Right renal cortex interstitium (tissue), 3 donors: ENCODE results near the gene ZNF429. TPM values are rescaled to one million over a fixed set of nuclear protein-coding genes. Genes with fewer than 3 reads are reported as not detected.
"Not testable (repeated sequence)": the region's sequence is repeated elsewhere in the genome, so short reads cannot be mapped to it uniquely, and the experiment has no call there.

Experiments used
- DNase-seq, 3 donors: peaks; one replicate each; pipeline ENCODE4 v3.0.0-alpha.2; 2013; ENCODE audit warnings: low read depth in 3 of 3, low spot score in 2 of 3
- polyA plus RNA-seq, 3 donors: library from polyadenylated mRNA; unstranded; fragments of 120-200 nt; gene quantifications; one replicate each; pipeline ENCODE4 v1.2.1, GENCODE V29; 2013; ENCODE audit not compliant: insufficient read length in 3 of 3

ZNF429 gene
- 10 to 100 TPM; 23.4 to 27.1 (median 25.5) TPM for polyA plus RNA-seq

DNA sequence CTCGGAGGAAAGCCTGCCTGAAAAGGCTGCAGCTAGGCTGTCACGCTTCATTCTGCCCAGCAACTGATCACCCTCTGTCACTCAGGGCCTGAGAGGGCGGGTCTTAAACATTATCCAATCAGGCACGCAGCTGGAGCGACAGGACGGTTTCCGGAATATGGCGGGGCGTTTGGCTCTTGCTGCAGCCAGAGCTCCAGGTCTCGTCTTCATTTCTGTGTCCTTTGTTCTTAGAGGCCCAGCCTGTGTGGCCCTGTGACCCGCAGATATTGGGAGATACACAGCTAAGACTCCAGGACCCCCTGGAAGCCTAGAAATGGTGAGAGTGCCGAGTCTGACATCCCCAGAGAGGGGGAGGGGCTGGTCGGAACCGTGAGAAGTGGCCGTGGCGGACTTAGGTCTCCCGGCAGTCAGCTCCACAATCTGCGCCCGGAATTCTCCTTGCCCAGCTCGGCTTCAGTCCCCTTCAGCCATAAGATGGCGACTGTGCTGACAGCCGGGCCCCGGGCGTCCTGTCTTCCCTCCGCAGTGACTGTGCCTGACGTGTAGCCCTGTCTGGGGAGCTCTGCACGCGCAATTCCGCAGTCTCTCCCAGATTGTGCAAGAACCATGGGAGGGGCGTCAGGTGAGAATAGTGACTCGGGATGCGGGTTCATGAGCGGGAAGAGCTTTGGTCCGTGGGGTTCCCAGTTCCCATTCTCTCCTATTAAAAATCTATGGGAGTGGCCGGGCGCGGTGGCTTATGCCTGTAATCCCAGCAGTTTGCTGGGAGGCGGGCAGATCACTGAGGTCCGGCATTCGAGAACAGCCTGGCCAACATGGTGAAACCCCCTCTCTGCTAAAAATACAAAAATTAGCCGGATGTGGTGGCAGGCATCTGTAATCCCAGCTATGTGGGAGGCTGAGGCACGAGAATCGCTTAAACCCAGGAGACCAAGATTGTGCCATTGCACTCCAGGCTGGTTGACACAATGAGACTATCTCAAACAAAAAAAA lies at the start of gene ZNF429:
Gene ZNF429, plus strand, starts transcription at position 144 of the 993 bp plus-strand sequence. Its CDS starts 170 bp downstream, at position 314.
- DNase-seq = peak; percentile 88 to 92 (median 89)

DNA sequence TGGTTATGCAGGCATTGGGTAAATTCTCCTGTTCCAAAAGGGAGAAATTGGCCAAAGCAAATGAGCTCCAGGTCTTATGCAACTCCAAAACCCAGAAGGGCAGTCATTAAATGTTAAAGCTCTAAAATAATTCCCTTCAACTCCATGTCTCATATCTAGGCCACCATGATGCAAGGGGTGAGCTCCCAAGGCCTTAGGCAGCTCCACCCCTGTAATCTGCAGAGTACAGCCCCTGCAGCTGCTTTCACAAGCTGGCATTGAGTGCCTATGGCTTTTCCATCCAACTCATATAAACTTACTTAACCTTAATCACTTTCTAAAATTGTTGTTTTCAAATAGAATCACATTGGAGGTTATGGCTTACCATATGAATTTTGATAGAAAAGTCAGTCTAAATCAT lies 44.7 kb upstream of the ZNF429 start:
- no peak for DNase-seq

DNA sequence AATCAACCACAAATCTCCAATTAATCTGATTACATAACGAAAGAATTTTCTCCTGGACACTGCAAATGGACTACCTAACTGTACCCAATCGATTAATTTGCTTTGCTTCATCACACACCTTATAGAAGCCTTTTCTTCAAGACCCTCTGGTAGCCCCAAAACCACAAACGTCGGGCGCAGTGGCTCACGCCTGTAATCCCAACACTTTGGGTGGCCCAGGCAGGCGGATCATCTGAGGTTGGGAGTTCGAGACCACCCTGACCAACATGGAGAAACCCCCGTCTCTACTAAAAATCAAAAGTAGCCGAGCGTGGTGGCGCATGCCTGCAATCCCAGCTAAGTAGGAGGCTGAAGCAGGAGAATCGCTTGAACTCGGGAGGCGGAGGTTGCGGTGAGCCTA lies 42.9 kb upstream of the ZNF429 start:
- DNase-seq = no peak

DNA sequence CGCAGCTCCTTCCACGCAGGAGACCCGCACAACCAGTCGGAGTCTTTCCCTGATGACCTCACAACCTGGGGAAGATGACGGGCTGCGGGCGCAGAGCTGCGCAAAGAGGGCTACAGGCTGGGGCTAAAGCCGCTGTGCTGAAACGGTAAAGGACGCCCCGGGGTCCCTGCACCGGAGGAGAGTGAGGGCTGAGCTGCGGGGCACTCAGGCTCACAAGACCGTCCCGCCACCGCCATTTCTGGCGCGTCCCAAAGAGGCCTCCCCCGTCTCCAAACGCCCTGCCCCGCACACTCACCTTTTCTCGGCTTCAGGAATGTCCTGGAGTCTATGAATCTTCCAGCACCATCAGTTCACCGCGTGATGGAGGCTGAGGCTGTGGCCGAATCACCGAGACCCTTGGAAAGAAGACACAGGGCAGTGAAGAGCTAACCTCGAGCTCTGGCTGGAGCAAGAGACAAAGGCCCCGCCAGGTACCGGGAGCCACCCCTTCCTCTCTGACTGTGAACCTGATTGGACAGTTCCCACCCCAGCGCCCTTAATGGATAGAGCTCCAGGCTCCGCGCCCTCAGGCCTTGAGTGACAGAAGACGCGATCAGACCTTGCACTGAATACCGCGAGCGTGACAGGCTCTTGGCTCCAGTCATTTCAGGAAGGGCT lies 41.8 kb upstream of the ZNF429 start:
- peak in 2 of 3 donors; percentile 73 to 74 for DNase-seq

DNA sequence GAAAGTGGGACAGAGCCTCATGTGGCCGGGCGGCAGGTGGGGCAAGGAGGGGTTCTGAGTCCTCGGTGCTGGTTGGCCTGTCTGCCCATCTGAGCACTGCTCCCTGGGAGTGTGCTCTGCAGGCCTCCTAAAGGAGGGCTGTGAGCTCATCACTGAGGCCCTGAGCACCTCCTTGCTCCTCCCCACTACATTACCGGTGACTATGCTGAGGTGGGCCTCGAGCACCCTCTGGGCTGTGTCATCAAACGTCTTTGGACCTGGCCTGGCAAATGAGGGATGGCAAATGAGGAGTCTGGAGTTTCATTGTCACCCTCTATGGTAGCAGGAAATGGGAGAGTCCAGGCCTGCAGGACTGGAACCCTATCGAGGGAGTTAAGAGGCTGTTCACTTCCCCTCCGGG lies 38.8 kb upstream of the ZNF429 start:
- no peak for DNase-seq

DNA sequence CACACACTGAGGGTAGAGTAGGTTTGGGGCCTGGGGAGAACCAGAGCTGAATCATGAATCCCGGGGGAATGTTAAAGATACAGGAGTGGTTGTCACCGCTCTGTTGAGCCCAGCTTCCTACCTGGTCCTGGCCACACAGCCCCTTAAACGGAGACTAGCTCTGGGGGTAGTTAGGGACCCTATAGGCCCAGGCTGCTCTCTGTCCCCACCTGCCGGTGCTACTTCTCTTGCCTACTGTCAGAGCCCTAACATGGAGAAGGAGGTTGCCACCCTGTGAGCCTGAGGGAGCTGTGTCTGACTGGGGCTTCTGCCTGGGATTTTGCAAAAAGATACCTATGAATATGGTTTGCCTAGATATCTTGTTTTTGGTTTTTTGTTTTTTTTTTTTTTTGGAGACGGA lies 36.6 kb upstream of the ZNF429 start:
- no peak for DNase-seq

DNA sequence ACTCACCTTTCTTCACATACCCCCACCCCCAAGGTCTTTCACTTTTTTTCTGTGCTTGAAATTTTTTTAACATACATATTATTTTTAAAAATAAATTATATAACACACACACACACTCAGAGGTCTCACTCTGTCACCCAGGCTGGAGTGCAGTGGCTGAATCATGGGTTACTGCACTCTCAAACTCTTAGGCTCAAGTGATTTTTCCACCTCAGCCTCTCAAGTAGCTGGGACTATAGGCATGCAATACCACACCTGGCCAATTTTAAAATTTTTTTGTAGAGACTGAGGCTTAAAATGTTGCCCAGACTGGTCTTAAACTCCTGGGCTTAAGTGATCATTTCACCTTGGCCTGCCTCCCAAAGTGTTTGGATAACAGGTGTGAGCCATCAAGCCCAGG lies 32.9 kb upstream of the ZNF429 start:
- DNase-seq = no peak

DNA sequence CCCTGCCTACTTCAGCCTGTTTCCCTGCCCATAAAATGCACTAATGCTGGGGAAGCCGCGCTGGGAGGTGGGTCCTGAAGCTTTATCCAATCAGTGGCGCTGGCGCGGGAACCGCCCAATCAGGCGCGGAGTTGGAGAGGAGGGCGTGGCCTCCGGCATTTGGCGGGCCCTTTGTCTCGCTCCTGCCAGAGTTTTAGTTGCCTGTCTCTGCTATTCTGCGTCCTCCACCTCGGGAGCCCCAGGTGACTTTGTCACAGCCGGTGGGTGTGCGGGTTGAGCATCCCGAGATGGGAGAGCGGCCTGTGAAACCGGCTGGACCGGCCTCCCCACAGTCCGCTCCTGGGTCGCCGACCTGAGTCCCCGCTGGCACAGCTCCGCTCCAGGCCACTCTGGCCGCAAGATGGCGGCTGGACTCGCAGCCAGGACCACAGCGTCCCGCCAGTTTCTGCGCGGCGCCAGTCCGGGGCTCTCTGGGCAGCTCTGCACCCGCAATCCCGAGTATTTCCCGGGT lies 30.7 kb upstream of the ZNF429 start:
- DNase-seq = peak; percentile 82 to 83 (median 83)

DNA sequence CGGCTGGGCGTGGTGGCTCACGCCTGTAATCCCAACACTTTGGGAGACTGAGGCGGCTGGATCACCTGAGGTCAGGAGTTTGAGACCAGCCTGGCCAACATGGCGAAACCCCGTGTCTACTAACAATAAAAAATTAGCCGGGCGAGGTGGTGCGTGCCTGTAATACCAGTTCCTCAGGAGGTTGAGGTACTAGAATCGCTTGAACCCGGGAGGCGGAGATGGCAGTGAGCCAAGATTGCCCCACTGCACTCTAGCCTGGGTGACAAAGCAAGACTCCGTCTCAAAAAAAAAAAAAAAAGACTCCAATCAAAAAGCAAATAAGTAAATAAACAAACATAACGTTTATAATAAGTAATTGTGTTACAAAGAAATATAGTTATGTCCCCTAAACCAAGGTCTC lies 23.0 kb upstream of the ZNF429 start:
- DNase-seq = not testable (repeated sequence)

DNA sequence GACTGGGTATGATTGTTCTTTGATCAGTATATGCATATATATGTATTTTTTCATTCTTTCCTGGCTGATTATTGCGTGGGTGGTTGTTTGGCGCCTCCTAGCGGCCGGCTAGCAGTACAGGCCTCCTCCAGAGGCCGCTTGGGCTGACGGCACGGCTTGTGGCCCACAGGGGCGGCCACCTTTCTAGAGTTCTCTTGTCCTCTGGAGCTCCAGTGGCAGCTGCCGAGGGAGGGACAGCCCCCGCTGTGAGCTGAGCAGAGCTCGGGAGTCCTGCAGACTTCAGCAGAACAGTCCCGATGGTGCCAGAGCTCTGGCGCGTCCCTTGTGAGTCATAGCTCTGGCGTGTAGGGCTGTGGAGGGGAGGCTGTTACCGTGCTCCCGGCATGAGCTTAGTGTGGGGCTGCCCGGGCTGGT lies 22.5 kb upstream of the ZNF429 start:
- DNase-seq = no peak

DNA sequence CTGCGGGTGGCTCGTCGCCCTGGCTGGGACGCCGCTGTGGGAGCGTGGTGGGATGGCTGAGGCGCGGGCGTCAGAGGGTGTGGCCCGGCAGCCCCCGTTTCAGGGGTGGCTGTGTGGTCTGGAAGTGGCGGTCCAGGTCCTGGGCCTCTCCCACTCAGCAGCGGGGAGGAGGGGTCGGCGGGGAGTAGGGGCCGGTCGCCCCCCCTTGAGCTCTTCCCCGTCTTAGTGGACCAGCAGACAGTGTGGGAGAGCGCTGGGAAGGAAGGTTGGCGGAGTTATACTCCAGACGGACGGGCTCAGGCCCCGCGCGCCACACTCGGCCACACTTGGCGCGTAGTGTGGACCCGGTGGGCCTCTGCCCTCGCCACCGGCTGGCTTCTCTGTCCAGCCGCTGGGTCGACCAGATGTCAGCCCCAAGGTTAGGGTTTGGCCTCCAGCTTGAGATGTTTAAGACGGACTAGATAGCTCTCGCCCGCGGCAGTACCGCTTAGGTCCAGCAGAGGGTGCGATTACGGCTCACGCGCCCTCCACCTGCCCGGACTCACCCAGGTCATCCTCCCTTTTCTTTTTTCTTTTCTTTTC lies 21.7 kb upstream of the ZNF429 start:
- DNase-seq = no peak

DNA sequence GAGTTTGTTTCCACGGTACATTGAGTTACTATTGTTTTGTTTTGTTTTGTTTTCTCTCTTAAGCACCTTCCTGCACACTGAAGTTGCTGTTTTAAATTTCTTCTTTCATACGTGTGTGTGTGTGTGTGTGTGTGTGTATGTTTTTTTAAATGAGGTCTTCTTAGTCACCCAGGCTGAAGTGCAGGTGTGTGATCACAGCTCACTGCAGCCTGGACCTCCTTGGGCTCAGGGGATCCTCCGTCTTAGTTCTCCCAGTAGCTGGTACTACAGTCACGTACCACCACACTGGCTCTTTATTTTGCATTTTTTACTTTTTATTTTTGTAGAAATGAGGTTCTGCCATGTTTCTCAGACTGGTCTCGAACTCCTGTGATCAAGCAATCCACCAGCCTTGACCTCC lies 20.8 kb upstream of the ZNF429 start:
- no peak for DNase-seq

DNA sequence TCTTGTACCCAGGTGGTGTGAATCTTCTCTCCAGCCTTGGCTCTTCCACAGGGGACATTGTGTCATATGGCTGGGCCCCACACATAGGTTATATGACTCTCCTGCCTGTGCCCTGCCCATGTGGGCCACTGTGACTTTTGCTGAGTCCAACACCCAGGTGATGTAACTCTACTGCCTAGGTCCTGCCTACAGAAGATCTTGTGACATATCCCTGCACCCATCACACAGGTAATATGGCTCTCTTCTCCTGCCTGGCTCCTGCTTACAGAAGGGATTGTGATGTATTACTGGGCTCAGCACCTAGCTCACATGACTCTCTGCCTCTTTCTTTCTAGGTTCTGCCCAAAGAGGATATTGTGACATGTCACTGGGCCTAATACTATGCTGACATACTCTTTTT lies 19.5 kb upstream of the ZNF429 start:
- no peak for DNase-seq

DNA sequence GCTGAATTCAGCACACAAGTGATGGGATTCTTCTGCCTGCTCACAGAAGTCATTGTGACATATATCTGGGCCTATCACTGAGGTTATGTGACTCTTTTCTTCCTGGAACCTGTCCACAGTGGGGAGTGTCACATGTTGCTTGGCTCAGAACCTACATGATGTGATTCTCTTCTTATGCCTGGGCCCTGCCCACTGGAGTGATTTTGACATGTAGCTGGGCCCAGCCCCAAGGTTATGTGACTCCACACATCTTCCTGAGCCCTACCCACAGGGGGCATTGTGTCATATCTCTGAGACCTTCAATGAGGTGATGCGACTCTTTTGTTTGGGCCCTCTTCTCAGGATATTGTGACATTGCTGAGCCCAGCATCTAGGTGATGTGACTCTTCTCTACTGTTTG lies 17.4 kb upstream of the ZNF429 start:
- DNase-seq = no peak

DNA sequence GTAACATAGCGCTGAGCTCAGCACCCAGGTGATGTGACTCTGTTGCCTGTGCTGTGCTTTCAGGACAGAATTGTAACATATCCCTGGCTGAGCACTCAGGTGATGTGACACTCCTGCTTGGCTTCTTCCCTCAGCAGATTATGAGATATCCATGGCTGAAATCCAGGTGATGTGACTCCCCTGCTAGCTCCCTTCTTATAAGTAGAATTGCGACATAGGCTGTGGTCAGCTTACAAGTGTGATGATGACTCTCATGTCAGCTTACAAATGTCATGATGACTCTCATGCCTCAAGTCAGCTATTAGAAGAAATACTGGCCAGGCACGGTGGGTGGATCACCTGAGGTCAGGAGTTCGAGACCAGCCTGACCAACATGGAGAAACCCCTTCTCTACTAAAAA lies 14.3 kb upstream of the ZNF429 start:
- DNase-seq = no peak

DNA sequence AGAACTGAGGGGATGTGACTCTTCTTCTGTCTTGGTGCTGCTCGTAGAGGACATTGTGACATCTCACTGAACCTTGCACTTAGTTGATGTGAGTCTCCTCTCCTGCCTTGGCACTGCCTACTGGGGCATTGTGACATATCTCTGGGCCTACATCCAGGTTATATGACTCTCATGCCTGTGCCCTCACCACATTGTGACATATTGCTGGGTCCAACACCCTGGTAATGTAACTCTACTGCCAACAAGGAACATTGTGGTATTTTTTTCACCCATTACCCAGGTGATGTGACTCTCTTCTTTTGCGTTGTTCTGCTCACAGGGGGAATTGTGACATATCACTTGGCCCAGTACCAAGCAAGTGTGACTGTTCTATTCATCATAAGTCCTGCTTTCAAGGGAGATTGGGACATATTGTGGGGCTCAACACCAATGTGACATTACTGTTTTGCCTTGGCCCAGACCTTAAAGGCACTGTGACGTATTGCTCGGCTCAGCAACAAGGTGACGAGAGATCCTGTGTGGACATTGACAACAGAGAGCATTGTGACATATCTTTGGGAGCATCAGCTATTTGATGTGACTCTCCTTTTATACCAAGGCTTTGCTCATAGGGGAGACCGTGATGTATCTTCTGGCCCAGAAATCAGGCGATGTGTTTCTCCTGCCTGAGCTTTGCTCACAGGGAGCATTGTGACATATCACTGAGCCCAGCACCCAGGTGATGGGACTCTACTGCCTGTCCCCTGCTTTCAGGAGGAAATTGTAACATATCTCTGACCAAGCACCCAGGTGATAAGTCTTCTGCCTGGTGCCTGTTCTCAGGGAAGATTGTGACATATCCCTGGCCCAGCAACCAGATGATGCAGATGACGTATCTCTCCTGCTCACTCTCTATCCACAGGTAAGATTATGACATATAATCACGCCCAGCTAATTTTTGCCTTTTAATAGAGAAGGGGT lies 12.2 kb upstream of the ZNF429 start:
- no peak for DNase-seq

DNA sequence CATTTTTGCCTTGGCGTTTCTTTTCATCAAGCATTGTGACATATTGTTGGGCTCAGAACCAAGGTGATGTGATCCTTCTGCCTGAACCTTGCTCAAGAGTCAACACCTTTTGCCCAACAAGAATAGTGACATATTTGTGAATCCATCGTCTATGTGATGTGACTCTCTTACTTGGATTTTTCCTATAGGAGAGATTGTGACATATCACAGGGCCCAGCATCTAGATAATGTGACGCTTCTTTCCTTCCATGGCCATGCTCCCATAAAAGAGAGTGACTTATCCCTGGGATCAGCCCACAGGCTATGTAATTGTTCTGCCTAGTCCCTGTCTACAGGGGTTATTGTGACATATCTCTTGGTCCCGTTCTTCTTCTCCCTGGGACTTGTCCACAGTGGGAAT lies 8.5 kb upstream of the ZNF429 start:
- no peak for DNase-seq

DNA sequence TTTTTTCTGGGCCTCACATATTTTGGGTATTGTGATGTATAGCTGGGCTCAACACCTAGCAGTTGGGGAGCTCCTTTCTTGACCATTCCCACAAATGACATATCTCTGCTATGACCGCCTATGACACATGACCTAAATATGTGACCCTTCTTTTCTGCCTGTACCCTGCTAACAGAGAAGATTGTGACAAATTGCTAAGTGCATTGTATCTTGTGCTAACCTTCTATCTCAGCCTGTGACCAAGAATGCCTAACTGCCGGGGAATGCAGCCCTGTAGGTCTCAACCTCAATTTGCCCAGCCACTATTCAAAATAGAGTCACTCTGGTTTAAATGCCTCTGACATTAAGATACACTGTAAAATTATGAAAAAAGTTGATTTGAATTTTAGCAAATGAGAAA lies 6.8 kb upstream of the ZNF429 start:
- DNase-seq = no peak

DNA sequence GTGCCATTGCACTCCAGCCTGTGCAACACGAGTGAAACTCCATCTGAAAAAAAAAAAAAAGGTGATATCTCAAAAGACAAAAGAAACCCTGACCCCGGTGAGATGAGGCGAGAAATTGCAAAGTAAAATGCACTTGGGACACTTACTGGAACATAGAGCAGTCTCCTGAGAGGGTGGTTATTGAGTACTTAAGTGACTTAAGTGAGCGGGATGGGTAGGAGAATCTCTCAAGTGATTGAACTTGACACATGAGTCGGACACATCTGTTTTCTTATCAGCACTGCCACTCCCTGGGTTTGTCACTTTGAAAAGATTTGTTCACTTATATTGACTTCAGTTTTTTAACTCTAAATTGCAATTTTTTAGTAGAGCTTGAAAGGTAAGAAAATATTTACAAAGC lies 2.8 kb downstream of the ZNF429 start:
- no peak for DNase-seq

DNA sequence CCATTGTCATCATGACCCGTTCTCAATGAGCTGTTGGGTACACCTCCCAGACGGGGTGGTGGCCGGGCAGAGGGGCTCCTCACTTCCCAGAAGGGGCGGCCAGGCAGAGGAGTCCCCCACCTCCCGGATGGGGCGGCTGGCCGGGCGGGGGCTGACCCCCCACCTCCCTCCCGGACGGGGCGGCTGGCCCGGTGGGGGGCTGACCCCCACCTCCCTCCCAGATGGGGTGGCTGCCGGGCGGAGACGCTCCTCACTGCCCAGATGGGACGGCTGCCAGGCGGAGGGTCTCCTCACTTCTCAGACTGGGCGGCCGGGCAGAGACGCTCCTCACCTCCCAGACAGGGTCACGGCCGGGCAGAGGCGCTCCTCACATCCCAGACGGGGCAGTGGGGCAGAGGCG lies 5.7 kb downstream of the ZNF429 start:
- not testable (repeated sequence) for DNase-seq
